PFSK-1 (cell line): Measurements from ENCODE around the gene SRPX.

Experiments
- FOXP2 ChIP-seq: optimal IDR thresholded peaks from 2 replicates; pipeline ENCODE3; 2011; ENCODE audit warnings: borderline replicate concordance, control low read depth, inconsistent platforms; ENCODE audit not compliant: insufficient read depth; ENCODE audit errors: extremely low read length, extremely low read depth
- POLR2AphosphoS5 ChIP-seq: IDR thresholded peaks from 2 replicates; pipeline ENCODE4 v1.6.1; 2012; ENCODE audit warnings: low read depth, mild to moderate bottlenecking, control low read depth, low read length, moderate library complexity
- REST ChIP-seq, 2 experiments: IDR thresholded peaks; 2 replicates each; pipeline versions ENCODE4 v1.6.1 to v1.8.0; 2011 to 2012; ENCODE audit warnings: low read depth in 2 of 2, low read length in 2 of 2, control low read depth in 1 of 2, inconsistent platforms in 1 of 2, mild to moderate bottlenecking in 1 of 2, moderate library complexity in 1 of 2; ENCODE audit not compliant: insufficient read depth in 1 of 2
- SIN3A ChIP-seq: IDR thresholded peaks from 2 replicates; pipeline ENCODE4 v1.6.1; 2012; ENCODE audit warnings: mild to moderate bottlenecking, low read length, moderate library complexity, borderline replicate concordance; ENCODE audit not compliant: insufficient read depth
- TAF1 ChIP-seq: IDR thresholded peaks from 2 replicates; pipeline ENCODE4 v1.6.1; 2012; ENCODE audit warnings: low read length, control low read depth, borderline replicate concordance; ENCODE audit not compliant: insufficient read depth

SRPX gene

GRCh38 chrX:38256019-38256418 lies 35.3 kb upstream of the SRPX start:
- TF ChIP-seq REST (IDR thresholded peaks at IDR 0.05; ENCODE audit: insufficient read depth in 1 of 2, low read depth in 2 of 2, low read length in 2 of 2) (no peak), POLR2AphosphoS5 (no peak), SIN3A (no peak), TAF1 (no peak), FOXP2 (no peak)

GRCh38 chrX:38249965-38250364 lies 29.3 kb upstream of the SRPX start:
- TF ChIP-seq FOXP2 (no peak), POLR2AphosphoS5 (no peak), SIN3A (no peak), TAF1 (no peak)

GRCh38 chrX:38247051-38247450 lies 26.4 kb upstream of the SRPX start:
- TF ChIP-seq POLR2AphosphoS5 = no peak

GRCh38 chrX:38240541-38240940 lies 19.9 kb upstream of the SRPX start:
- TF ChIP-seq REST (IDR thresholded peaks at IDR 0.05; ENCODE audit: insufficient read depth in 1 of 2, low read depth in 2 of 2, low read length in 2 of 2) (no peak), POLR2AphosphoS5 (no peak)

- TF ChIP-seq FOXP2 = no peak
- TF ChIP-seq REST (IDR thresholded peaks at IDR 0.05; ENCODE audit: insufficient read depth in 1 of 2, low read depth in 2 of 2, low read length in 2 of 2) = no peak
- no peak for TF ChIP-seq TAF1
- TF ChIP-seq SIN3A = no peak
- TF ChIP-seq POLR2AphosphoS5 = no peak
Observed at GRCh38 chrX:38236901-38237615, 16.4 kb upstream of the SRPX start.

- TF ChIP-seq FOXP2 = no peak
- TF ChIP-seq TAF1 = no peak
- TF ChIP-seq POLR2AphosphoS5 = no peak
- TF ChIP-seq SIN3A = no peak
Observed at GRCh38 chrX:38233891-38234667, 13.4 kb upstream of the SRPX start.
